ENCODE measurements around the gene CCDC40. TPM values are rescaled to one million over a fixed set of nuclear protein-coding genes. Genes with fewer than 3 reads are reported as not detected.

Gene CCDC40
- total and polyA plus RNA-seq, 2 donors from 2014 or later: 5.1 to 22.6 TPM

DNA sequence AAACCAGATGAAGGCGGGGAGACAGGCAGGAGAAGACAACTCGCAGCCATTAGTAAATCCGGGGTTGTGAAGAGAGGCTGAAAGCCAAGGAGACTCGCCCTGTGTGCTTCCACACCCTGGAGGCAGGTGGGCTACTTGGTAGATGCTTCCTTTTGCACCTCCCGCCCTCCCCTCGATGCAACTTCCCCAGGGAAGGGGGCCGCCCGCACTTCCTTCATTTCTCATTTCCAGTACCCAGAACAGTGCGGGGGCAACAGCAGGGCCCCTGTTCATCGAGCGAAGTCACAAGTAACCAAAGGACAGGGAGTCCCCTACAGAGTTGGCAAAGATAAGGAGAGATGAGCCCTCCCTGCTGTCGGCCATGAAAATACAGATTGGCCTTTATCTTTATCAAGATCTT, 25.0 kb downstream of the CCDC40 start:
- TF ChIP-seq, protein P1, sequence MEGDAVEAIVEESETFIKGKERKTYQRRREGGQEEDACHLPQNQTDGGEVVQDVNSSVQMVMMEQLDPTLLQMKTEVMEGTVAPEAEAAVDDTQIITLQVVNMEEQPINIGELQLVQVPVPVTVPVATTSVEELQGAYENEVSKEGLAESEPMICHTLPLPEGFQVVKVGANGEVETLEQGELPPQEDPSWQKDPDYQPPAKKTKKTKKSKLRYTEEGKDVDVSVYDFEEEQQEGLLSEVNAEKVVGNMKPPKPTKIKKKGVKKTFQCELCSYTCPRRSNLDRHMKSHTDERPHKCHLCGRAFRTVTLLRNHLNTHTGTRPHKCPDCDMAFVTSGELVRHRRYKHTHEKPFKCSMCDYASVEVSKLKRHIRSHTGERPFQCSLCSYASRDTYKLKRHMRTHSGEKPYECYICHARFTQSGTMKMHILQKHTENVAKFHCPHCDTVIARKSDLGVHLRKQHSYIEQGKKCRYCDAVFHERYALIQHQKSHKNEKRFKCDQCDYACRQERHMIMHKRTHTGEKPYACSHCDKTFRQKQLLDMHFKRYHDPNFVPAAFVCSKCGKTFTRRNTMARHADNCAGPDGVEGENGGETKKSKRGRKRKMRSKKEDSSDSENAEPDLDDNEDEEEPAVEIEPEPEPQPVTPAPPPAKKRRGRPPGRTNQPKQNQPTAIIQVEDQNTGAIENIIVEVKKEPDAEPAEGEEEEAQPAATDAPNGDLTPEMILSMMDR (IDR thresholded peaks at IDR 0.05; ENCODE audit: borderline replicate concordance, extremely low read depth, insufficient read depth): no peak
- Histone ChIP-seq H3K4me1 (ENCODE audit: control insufficient read depth in 2 of 3, insufficient read depth in 2 of 3, low read depth in 1 of 3, low read length in 3 of 3) (peaks cover 0 to 23% (median 12%) of the 10 kb centered on the region in 3 donors), H3K27ac (ENCODE audit: low read depth in 2 of 2, low read length in 2 of 2) (peak overlapping the region in 1 of 2 donors; percentile 11), H3K4me3 (ENCODE audit: low read length in 3 of 3) (no peak overlapping the region), H3K27me3 (ENCODE audit: control insufficient read depth, insufficient read depth, low read length) (no peaks in the 10 kb centered on the region), H3K9ac (ENCODE audit: low read length in 3 of 3) (no peak overlapping the region), H3K36me3 (ENCODE audit: control insufficient read depth in 2 of 3, insufficient read depth in 3 of 3, low read length in 3 of 3) (peaks cover 0 to 2% (median 0%) of the 10 kb centered on the region in 3 donors), H3K9me3 (ENCODE audit: control insufficient read depth in 2 of 3, insufficient read depth in 1 of 3, low read length in 3 of 3) (no peaks in the 10 kb centered on the region)
- FAIRE-seq (no peak), DNase-seq (peak in 1 of 5 donors; percentile 64)
- intact Hi-C loops (cut with DNase I): no loop called here

- peak in 1 of 5 donors; percentile 96 for DNase-seq
Measured at GRCh38 chr17:80063830-80064585, 27.6 kb downstream of the CCDC40 start.

GRCh38 chr17:80064696-80065095, 28.3 kb downstream of the CCDC40 start:
- H3K4me3 ChIP-seq (ENCODE audit: low read length in 3 of 3): no peak overlapping the region
- DNase-seq (peak in 1 of 5 donors; percentile 65), FAIRE-seq (no peak)
- no peak overlapping the region for H3K9ac ChIP-seq (ENCODE audit: low read length in 3 of 3)
- H3K27me3 ChIP-seq (ENCODE audit: control insufficient read depth, insufficient read depth, low read length): no peaks in the 10 kb centered on the region
- peaks cover 0 to 2% (median 0%) of the 10 kb centered on the region in 3 donors for H3K36me3 ChIP-seq (ENCODE audit: control insufficient read depth in 2 of 3, insufficient read depth in 3 of 3, low read length in 3 of 3)
- peaks cover 3 to 27% (median 15%) of the 10 kb centered on the region in 3 donors for H3K4me1 ChIP-seq (ENCODE audit: control insufficient read depth in 2 of 3, insufficient read depth in 2 of 3, low read depth in 1 of 3, low read length in 3 of 3)
- no peaks in the 10 kb centered on the region for H3K9me3 ChIP-seq (ENCODE audit: control insufficient read depth in 2 of 3, insufficient read depth in 1 of 3, low read length in 3 of 3)
- intact Hi-C loops (cut with DNase I): no loop called here
- TF ChIP-seq, protein P1 (IDR thresholded peaks at IDR 0.05; ENCODE audit: borderline replicate concordance, extremely low read depth, insufficient read depth): no peak
- H3K27ac ChIP-seq (ENCODE audit: low read depth in 2 of 2, low read length in 2 of 2): peak overlapping the region in 1 of 2 donors; percentile 80

More at GRCh38 chr17:80063830-80064585, 27.6 kb downstream of the CCDC40 start:
- peaks cover 0 to 2% (median 0%) of the 10 kb centered on the region in 3 donors for H3K36me3 ChIP-seq (ENCODE audit: control insufficient read depth in 2 of 3, insufficient read depth in 3 of 3, low read length in 3 of 3)
- intact Hi-C loops (cut with DNase I): no loop called here
- no peaks in the 10 kb centered on the region for H3K9me3 ChIP-seq (ENCODE audit: control insufficient read depth in 2 of 3, insufficient read depth in 1 of 3, low read length in 3 of 3)
- H3K27ac ChIP-seq (ENCODE audit: low read depth in 2 of 2, low read length in 2 of 2): peak overlapping the region; percentile 33 to 80
- H3K4me1 ChIP-seq (ENCODE audit: control insufficient read depth in 2 of 3, insufficient read depth in 2 of 3, low read depth in 1 of 3, low read length in 3 of 3): peaks cover 2 to 25% (median 15%) of the 10 kb centered on the region in 3 donors
- FAIRE-seq: no peak
- H3K9ac ChIP-seq (ENCODE audit: low read length in 3 of 3): no peak overlapping the region
- H3K27me3 ChIP-seq (ENCODE audit: control insufficient read depth, insufficient read depth, low read length): no peaks in the 10 kb centered on the region
- TF ChIP-seq, protein P1 (IDR thresholded peaks at IDR 0.05; ENCODE audit: borderline replicate concordance, extremely low read depth, insufficient read depth): no peak
- H3K4me3 ChIP-seq (ENCODE audit: low read length in 3 of 3): no peak overlapping the region

Measured in kidney (tissue), 14 donors.